Measurements from ENCODE around the gene ZIM2.
"Not testable (repeated sequence)": the region's sequence is repeated elsewhere in the genome, so short reads cannot be mapped to it uniquely, and the experiment has no call there.

ZIM2 gene

GRCh38 chr19:56840451-56841192 is at the start of gene ZIM2, which contains the start of gene PEG3:
ZIM2 (minus strand) TSS chr19:56840726; CDS start chr19:56824277, 16,449 bp downstream.
PEG3 (minus strand) TSS chr19:56840726; CDS start chr19:56824655, 16,071 bp downstream.
- DNase-seq: no peak

- DNase-seq: no peak
Measured at GRCh38 chr19:56885173-56885985, 44.9 kb upstream of the ZIM2 start.

- DNase-seq: no peak
Measured at GRCh38 chr19:56884441-56884840, 43.9 kb upstream of the ZIM2 start.

- no peak for DNase-seq
Measured at GRCh38 chr19:56880592-56881190, 40.2 kb upstream of the ZIM2 start.

GRCh38 chr19:56877069-56877715 is 36.7 kb upstream of the ZIM2 start:
- DNase-seq: no peak

- DNase-seq: no peak
Measured at GRCh38 chr19:56875717-56876116, 35.2 kb upstream of the ZIM2 start.

GRCh38 chr19:56874530-56874929 is 34.0 kb upstream of the ZIM2 start:
- no peak for DNase-seq

- no peak for DNase-seq
Measured at GRCh38 chr19:56873493-56873892, 33.0 kb upstream of the ZIM2 start.

- DNase-seq: no peak
Measured at GRCh38 chr19:56869886-56870285, 29.4 kb upstream of the ZIM2 start.

GRCh38 chr19:56868446-56868845 is 27.9 kb upstream of the ZIM2 start:
- no peak for DNase-seq

- DNase-seq: no peak
Measured at GRCh38 chr19:56866538-56866937, 26.0 kb upstream of the ZIM2 start.

- DNase-seq: no peak
Measured at GRCh38 chr19:56864443-56865125, 24.1 kb upstream of the ZIM2 start.

GRCh38 chr19:56862741-56863140 is 22.2 kb upstream of the ZIM2 start:
- no peak for DNase-seq

- DNase-seq: not testable (repeated sequence)
Measured at GRCh38 chr19:56860409-56860808, 19.9 kb upstream of the ZIM2 start.

- DNase-seq: no peak
Measured at GRCh38 chr19:56858026-56858425, 17.5 kb upstream of the ZIM2 start.

- DNase-seq: no peak
Measured at GRCh38 chr19:56856822-56857221, 16.3 kb upstream of the ZIM2 start.

GRCh38 chr19:56852361-56852760 is 11.8 kb upstream of the ZIM2 start:
- DNase-seq: not testable (repeated sequence)

GRCh38 chr19:56848166-56848565 is 7.6 kb upstream of the ZIM2 start:
- no peak for DNase-seq

GRCh38 chr19:56842412-56842811 is 1.9 kb upstream of the ZIM2 start:
- DNase-seq: no peak

GRCh38 chr19:56841193-56841543 is 642 bp upstream of the ZIM2 start:
- DNase-seq: no peak

- peak; percentile 20 for DNase-seq
Measured at GRCh38 chr19:56839652-56840450, 675 bp downstream of the ZIM2 start.

All from CD4-positive, alpha-beta T cell treated with Interleukin-10 for 1 hour (primary cell).